Activated CD4-positive, alpha-beta T cell treated with anti-CD3 and anti-CD28 coated beads, Interleukin-2, Interleukin-4, amounts not matched to agents 100 ng/mL and 50 ng/mL, durations not matched to agents 16 hours and 8 hours (primary cell): ENCODE measurements around the gene ATXN7L1.
"Not testable (repeated sequence)": the region's sequence is repeated elsewhere in the genome, so short reads cannot be mapped to it uniquely, and the experiment has no call there.

Experiments used
- DNase-seq: peaks from one replicate; pipeline ENCODE4 v3.0.0-alpha.2; 2020; ENCODE audit warnings: low spot score

The ATXN7L1 gene

GRCh38 chr7:105802604-105803428 lies 73.6 kb downstream of the ATXN7L1 start:
- no peak for DNase-seq

DNA sequence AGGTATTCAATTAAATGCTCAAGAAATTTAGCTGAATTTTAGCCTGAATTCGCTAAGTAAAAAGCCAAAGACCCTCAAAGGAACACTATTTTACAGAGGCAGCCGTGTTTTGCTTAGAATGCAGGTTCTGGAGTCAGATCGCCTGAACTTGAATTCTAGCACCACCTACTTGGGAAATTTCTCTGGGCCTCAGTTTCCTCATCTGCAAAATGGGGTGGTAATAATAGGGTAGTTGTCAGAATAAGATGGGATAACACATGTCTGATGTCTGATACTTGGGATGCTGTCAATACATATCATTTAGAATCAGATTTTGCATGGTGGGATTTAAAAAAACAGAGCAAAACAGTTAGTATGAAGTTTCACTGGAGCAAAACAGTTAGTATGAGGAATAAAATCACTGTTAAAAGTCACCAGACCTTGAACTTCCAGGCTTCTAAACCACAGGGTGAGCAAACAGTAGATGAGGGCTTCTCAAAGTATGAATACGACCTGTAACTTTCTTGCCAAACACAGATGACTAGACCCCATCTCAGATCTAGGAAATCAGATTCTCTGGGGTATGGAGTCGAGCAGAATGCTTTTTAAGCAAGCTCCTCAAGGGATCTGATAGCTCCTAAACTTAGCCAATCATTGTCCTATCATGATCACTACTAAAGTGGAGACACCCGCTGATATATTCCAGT lies 75.4 kb downstream of the ATXN7L1 start:
- peak; percentile 54 for DNase-seq

- peak; percentile 90 for DNase-seq
These were observed 76.0 kb downstream of the ATXN7L1 start for GRCh38 chr7:105800442-105800841.

GRCh38 chr7:105799677-105800076 lies 76.7 kb downstream of the ATXN7L1 start:
- DNase-seq: no peak

DNA sequence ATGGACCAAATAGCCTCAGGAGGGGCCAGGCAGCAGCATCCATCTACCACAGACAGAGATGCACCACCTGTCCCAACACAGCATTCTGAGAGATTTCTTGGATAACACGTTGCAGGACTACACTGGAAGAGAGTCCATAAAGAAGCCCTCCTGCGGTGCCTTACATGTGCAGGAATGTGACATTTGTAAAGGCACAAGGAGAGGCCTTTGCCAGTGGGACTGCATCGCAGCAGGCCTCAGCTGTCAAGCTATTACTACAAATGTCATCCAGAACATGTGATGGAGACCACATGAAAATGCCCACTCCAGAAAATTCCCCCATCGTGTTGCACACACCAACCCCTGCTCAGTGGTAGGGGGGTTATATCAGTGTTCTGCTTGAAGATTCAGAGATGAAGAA lies 77.4 kb downstream of the ATXN7L1 start:
- no peak for DNase-seq

DNA sequence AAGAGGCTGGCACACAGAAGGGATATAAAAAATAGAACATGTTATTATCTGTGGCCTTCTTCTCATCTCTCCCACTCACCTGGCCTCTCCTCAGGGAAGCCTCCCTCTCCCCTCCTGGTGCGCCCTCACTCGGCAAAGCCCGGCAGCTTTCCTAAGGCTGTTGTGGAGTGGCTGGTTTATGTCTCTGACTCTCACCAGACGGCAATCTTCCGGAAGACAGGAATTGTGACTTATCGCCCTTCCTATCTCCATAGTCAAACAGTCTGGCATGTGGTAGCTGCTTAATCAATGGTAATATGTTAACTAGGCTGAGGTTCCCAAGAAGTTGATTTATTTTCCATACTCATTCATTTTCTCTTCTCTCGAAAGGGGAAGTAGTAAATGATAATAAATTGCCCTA lies 78.7 kb downstream of the ATXN7L1 start:
- no peak for DNase-seq

DNA sequence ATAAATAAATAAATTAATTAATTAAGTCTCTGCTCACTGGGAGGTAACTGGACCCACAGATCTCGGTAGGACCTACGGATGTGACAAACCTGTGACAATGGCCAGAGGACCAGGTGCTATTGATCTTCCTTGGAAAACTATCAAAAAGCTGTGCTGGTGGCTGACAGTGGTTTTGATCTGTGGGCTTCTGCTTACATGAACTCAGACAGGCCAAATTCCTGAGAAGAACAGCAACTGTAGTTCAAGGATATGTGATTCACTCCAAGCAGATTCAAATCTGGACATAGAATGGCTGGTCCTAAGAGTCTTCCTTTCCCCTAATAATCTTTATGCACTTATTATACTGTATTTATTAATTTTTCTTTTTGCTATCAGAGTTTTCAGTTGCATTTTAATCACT lies 80.0 kb downstream of the ATXN7L1 start:
- DNase-seq: no peak

- DNase-seq: no peak
These were observed 81.4 kb downstream of the ATXN7L1 start for GRCh38 chr7:105794741-105795729.

DNA sequence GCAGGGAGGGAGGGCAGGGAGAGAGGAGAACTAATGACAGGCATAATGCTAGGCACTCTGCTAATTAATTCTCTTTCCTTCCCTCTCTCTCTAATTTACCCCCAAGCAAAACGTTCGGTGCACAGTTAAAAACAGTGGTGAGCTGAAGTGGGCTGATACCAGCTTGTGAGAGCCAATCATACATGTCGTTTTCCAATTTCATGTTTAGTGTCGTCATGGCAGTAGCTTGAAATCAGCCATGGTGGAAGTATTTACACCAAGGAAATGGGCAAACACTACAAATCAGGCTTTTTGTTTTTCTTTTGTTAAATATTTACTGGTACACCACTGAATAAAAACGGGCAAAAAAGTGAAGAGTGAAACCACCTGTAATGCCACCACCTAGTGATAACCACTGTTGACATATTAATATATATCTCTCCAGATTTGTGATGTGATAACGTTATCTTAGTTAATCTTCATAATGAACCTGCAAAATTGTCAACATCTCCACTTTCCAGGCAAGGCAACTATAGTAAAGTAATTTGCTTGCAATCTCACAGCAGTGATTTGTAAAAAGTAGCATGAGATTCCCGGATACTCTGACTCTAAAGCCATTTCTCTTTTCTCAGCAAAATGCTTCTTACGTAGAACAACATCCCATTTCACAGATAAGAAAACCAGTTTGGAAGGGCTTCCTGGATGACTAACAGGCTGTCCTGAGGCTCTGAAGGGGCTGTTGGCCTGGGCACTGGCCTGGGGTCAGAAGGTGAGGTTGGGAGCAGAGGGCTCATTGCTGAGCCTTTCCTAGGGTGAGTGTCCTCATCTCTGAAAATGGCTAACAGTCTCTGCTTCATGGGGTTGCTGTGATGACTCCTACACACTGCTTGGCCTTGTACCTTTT lies 83.7 kb downstream of the ATXN7L1 start:
- DNase-seq: no peak

GRCh38 chr7:105791926-105792325 lies 84.5 kb downstream of the ATXN7L1 start:
- no peak for DNase-seq

DNA sequence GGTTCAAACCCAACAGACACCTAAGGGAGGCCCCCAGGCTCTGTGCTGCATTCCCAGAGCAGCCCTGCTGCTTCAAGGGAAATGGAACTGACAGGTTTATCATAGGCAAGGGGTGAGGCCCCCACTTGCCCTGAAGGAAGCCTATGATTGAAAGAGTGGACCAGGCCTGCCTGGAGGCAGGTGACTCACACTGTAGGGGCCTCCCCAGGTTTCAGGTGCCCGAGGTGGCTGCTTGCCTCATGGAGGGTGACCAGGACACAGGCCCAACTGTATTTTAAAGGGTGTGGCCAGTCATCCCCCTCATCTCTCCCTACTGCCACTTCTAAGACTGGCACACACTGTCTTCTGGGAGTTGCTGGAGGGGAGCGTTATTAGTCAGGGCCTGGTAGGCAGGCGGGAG lies 85.4 kb downstream of the ATXN7L1 start:
- no peak for DNase-seq

DNA sequence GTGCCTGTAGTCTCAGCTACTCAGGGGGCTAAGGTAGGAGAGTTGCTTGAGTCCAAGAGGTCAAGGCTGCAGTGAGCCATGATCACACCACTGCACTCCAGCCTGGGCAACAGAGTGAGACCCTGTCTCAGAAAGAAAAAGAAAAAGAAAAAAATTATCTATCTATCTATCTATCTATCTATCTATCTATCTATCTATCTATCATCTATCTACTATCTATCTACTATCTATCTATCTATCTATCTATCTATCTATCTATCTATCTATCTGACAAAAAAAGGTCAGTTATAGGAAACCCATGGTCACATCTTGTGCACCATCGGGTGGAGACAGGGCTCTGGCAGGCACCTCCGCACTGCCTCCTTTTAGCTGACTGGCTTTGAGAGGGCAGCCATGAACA lies 85.9 kb downstream of the ATXN7L1 start:
- DNase-seq: not testable (repeated sequence)

- no peak for DNase-seq
These were observed 87.5 kb downstream of the ATXN7L1 start for GRCh38 chr7:105788816-105789349.

DNA sequence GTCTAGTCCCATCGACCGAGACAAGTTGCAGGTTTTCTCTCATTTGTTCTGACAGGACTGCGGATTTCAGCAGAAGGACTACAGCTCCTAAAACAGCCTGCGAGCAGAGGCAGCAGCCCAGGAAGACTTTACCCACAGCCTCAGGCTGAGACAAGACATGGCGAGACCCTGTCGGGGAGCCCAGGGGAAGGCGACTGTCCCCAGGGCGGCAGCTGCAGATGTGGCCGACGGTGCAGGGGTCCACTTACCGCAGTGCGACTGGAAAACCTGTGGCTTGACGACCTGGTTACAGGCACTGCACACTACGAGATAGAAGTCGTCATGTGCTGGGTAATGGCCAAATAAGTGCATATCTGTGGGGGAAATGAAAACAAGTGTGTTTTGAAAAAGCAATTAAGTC lies 88.0 kb downstream of the ATXN7L1 start:
- DNase-seq: no peak

- DNase-seq: no peak
These were observed 88.6 kb downstream of the ATXN7L1 start for GRCh38 chr7:105787793-105788192.

- DNase-seq: no peak
These were observed 89.6 kb downstream of the ATXN7L1 start for GRCh38 chr7:105786520-105787470.

DNA sequence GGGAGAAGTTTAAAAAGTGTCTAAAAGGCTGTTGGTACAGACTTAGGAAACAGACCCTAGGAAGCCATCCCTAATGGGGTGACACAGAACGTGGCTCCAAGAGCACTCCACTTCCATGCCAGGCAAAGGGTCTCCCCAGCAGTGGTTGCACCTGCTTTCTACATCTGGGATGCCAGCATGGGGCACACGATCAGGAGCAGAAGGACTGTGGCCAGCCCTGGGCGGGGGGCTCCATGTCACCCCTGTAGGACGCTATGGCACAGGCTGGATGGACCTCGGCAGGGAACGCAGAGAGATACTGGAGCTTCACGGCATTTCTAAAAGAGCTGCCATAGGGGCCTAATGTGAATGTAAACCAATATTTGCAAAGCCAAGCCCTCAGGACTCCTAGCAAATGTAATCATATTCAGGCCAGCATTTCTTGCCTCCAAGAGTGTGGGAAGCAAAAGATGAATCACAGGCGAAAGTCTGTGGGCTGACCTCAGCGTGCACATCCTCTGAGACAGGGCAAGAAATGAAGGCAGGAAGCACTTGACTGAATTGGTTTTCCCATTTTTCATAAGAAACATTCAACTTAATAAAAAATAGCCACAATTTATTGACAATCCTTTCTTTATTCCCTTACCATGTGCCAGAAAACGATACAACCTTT lies 93.9 kb downstream of the ATXN7L1 start:
- DNase-seq: peak; percentile 62

GRCh38 chr7:105779856-105780780 lies 96.3 kb downstream of the ATXN7L1 start:
- DNase-seq: no peak
